Sigmoid colon (tissue), 4 donors: Measurements from ENCODE around the gene CHTF18.

Experiments used
- EP300 ChIP-seq, 4 donors: sonication (generic); formaldehyde crosslinking; IDR thresholded peaks; one replicate each; pipeline ENCODE4 v1.6.1; 2017; ENCODE audit warnings: antibody characterized with exemption in 4 of 4
- POLR2A ChIP-seq, 2 donors: fragments of 450-650 bp; IDR thresholded peaks; one replicate each; pipeline ENCODE4 v1.6.1; 2016; ENCODE audit warnings: antibody characterized with exemption in 2 of 2, mild to moderate bottlenecking in 2 of 2, moderate library complexity in 2 of 2
- POLR2AphosphoS5 ChIP-seq, 4 donors: sonication (generic); formaldehyde crosslinking; IDR thresholded peaks; one replicate each; pipeline ENCODE4 v1.6.1; 2017; ENCODE audit warnings: antibody characterized with exemption in 4 of 4
- TF ChIP-seq, protein P1 (sequence below), 4 experiments: fragments of 450-650 bp in 3 of 4; fragments of 200-600 bp in 1 of 4; IDR thresholded peaks; one replicate each; pipeline ENCODE4 v1.5.1; 2016 to 2019; ENCODE audit warnings: antibody characterized with exemption in 4 of 4, mild to moderate bottlenecking in 3 of 4, moderate library complexity in 2 of 4

DNA sequence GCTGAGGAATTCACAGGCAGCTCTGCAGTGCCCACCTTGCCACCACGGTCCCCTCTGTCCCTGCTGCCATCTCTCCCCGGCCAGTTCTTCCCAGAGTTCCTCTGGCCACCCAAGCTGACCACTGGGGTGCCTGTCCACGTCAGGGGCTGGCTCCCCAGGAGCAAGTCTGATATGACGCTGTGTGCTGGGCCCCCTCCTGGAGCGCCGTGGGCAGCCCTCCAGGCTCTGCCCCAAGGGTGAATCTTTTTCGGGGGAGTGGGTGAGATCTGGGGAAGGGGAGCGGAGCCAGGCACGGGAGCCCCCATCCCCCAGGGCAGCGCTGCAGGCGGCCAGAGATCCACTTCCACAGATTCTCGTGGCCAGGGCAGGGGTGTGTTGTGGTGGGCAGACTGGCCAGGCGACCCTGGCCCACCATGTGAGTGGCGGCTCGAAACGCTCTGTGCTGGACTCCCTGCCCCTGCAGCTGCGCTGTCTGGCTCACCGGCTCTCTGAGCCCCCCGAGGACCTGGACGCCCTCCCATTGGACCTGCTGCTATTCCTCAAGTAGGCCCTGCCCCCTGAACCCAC is 24.2 kb upstream of the CHTF18 start:
- TF ChIP-seq, protein P1, sequence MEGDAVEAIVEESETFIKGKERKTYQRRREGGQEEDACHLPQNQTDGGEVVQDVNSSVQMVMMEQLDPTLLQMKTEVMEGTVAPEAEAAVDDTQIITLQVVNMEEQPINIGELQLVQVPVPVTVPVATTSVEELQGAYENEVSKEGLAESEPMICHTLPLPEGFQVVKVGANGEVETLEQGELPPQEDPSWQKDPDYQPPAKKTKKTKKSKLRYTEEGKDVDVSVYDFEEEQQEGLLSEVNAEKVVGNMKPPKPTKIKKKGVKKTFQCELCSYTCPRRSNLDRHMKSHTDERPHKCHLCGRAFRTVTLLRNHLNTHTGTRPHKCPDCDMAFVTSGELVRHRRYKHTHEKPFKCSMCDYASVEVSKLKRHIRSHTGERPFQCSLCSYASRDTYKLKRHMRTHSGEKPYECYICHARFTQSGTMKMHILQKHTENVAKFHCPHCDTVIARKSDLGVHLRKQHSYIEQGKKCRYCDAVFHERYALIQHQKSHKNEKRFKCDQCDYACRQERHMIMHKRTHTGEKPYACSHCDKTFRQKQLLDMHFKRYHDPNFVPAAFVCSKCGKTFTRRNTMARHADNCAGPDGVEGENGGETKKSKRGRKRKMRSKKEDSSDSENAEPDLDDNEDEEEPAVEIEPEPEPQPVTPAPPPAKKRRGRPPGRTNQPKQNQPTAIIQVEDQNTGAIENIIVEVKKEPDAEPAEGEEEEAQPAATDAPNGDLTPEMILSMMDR (IDR thresholded peaks at IDR 0.05): no peak
- no peak for TF ChIP-seq EP300 (IDR thresholded peaks at IDR 0.05)
- no peak for TF ChIP-seq POLR2A (IDR thresholded peaks at IDR 0.05)
- no peak for TF ChIP-seq POLR2AphosphoS5 (IDR thresholded peaks at IDR 0.05)
